Non-pigmented ciliary epithelial cell (primary cell): ENCODE measurements around the gene SSH2.

Experiments used
- DNase-seq: peaks from one replicate; pipeline ENCODE4 v3.0.0-alpha.2; 2010; ENCODE audit warnings: low read depth

SSH2 gene

DNA sequence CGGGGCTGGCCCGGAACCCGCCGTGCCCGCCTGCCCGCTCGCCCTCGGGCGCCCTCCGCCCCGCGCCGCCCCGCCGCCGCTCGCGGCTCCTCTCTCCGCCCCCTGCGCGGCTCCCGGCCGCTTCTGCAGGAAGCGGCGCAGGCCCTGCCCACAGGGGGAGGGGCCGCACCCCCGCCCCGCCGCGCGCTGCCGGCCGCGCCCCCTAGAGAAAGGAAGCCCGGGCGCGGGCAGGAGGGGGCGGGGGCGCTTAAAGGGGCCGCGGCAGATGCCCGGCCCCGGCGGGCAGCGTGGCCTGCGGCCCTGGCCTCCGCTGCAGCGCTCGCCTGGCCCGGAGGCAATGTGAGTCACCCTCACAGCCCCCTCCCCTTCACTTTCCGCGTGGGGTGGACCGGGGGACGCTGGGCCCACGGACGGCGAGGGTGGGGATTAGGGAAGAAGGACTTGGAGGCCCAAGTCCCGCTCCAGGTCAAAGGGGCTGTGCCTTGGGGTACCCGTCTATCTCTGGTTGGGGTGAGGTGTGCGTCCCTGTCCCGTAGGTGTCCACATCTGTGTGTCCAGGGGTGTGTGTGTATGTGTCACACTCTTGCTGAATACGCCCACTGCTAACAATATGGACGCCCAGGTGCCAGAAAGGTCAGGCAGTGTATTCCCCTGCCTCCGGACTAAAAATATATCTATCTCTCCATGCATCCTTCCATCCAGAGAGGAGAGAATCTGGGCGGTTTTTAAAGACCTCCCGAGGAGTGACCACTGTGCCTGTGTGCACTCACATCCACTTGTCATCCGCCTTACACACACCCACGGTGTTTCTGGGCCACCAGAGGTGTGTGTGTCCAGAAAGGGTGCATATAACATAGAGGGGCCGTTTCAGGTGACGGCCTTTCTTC is 340.3 kb downstream of the SSH2 start, which contains the start of gene GIT1:
TSS of gene GIT1 (minus strand) at position 125 of the 887 bp plus-strand sequence. CDS start 270 bp downstream, outside the sequence.
- DNase-seq, result no peak

DNA sequence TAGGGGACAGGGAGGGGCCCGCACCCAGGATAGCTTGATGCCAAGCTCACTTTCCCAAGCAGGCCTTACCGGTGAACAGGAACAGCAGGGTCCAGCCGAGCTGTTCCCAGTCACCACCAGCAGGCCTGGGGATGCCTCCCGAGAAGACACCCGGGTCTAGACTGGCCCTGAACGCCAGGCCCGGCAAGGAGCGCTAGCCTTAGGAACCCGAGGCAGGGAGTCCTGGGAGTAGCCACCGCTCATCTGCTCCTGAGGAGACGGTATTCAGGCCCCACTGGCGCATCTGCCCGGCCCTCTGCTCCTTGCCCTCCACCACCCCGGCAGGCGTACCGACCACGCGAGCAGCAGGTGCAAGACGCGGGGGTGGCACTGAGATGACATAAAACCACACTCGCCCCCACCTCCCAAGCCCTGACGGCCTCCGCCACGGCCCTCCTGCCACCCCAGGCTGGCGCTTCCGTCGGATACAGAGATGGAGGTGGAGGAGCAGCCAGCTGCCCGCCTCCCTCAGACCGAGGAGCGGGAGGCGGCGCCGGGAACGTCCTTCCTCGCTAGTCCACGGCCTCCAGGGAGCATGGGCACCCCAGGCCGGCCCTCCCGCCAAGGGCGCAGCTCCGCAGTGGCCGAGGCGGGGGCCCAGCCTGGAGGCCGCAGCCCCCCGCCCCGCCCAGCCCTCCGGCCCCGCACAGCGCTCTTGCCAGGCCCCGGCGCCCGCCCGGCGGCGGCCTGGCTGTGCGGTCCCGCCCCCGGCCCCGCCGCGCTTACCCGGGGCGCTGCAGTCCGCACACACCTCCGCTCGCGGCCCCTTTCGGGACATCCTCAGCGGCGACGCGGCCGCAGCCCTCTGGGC is 341.2 kb downstream of the SSH2 start:
- no peak for DNase-seq

DNA sequence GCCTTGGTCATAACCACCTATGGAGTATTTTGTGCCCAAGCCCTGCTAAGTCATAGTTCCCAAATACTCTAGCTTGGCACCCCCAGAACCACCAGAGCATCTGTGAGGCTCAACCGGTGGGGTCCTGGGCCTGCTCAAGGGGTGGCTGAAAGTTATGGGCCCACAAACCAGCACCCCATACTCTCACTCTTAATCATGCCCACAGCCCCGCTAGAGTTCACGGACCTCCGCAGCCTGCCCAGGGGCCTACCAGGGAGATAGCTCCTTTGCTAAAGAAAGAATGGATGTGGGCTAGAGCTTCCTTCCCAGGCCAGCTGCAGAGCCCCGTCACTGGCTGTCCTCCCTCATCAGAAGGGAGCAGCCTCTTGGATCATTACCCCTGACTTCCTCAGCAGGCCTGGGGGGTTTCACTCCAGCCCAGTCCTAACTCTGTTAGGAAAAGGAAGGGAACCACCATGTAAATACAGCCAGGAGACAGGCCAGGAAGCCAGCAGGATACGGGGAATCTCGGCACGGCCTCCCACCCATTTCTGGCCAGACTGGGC is 341.9 kb downstream of the SSH2 start:
- no peak for DNase-seq

DNA sequence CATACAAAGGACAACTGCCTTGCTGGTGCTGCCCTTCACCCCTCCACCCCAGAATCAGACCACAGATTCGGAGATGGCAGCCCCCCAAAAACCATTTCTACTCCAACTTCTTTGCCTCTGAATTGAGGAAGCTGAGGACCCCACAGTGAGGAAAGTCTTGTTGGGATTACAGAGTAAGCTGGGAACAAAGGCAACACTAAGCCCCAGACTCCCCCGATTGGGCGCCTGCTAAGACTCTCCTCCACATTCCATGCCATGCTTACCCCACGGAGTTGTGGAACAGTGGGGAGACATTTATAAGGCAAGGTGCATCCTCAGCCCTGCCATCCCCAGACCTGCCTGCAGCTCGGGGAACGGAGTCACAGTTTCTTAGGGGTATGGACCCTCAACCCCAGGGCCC is 342.4 kb downstream of the SSH2 start:
- no peak for DNase-seq

DNA sequence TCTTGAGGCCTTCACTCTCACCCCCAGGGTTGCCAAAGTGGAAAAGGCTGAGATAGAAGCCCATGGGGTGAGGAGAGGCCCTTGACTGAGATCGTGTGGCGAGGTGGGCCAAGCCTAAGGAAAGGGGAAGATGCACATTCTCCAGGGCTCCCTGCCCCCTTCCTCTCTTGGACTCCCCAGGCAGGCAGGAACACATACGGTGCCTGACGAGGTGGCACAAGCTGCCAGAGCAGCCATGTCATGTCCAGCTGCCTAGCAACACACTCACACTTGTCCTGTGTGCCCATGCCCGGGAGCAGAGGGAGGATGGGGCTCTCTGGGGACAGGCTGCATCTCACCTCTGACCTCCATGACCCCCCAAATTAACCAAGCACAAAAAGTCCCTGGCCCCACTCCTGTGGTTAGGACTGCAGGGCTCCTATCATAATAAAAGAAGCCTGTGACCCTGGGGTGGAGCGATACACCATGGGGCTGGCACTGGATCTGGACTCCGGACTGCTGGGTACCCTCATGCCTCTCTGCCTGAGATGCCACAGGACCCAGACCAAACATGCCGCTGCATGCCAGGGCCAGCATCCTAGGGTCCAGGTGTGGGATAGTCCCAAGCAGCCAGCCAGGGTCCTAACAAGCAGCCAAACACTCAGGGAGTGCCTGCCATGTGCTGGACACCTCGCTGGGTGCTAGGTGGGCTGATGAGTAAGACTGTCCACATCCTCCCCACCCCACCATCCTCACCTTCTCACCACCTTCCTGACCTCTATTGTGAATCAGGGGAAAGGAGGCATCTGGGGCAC is 343.2 kb downstream of the SSH2 start:
- no peak for DNase-seq

DNA sequence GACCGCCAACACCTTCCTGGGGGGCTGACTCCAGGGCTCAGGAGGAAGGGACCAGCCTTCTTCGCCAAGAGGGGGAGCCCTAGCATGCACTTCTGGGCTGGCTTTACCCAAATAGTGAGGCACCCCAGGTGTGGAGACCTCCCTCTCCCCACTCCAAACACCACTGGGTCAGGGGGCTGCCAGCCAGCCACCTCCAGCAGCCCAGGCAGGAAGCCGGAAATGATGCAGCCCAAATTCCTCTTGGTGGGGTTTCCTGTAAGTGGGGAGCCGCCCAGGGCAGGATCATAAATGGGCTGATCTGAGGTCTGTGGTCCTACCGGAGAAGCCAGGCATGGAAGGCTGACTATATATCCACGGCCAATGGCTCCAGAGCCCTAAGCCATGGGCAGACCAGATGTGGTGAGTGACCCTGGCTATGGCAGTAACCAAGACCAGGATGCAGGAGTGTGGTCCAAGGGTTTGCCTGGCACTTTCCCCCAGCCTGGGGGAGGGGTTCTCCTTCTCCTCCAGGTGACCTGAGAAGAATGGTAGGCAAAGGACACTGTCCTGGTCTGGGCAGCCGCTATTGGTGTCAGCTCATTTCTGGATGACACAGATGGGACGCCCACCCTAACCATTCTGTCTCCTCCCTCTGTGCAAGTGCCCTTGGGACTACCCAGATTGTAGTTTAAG is 344.8 kb downstream of the SSH2 start:
- DNase-seq, result no peak

DNA sequence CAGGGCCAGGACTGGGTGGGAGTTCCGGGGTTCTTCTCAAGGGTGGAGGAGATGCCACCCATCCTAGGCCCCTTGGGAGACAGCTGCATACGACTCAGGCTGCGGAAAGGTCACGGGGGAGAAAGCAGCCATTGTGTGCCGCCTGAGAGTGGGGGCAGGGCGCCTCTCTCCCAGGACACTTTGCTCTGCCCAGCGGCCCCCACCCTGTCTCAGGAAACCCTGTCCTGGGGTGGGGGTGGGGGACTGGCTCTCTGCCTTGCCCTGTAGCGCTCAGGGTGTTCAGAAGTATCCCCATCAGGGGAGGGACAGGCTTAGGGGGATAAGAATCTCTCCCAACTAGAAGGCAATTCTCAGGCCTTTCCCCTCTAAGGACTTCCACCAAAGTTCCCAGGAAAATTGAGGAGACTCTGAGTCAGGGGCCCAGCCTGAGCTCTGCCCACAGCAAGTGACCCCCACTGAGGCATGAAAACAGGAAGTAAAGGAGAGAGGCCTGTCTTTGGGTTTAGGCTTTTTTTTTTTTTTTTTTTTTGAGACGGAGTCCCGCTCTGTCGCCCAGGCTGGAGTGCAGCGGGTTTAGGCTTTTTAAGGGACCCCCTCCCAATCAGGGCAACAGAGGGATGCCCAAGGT is 345.5 kb downstream of the SSH2 start:
- no peak for DNase-seq

DNA sequence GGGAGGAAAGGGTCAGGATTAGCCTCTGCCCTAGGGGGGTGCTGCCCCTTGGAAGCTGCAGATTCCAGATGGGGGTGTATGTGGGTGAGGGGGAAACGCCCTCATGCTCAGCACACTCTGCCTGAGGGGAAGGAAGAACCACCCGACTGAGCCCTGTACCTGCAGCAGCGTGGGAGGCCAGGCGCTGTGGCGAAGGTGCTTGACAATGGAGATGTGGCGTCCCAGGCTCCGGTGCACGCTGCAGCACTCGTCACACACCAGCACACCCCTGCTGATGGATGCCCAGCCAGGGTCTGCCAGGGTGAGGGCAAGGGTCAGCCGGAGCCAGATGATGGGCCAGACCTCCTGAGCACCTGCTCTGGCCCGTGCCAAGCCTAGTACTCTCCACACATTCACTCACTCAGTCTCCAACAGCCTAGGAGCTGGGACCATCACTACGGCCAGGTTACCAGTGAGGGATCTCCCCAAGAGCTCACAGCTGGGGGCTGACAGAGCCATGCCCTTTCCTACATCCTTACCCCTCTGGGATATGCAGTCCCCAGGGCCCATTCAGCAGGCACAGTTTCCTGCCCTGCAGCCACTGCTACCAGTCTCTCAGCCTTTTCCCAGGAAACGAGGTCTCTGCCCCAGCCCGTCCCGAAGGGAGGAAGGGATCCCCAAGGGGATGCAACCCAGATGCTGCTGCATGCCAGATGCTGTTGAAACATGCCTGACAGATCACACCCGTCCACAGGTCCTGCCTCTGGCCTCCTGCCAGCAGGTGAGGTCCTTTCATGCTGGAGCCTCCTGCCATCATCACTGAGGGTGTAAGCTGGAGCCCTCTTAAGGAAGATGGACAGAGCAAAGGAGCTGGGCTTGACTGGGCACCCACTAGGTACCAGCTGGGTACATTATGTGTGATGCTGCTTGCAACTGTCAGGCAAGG is 346.4 kb downstream of the SSH2 start:
- no peak for DNase-seq

DNA sequence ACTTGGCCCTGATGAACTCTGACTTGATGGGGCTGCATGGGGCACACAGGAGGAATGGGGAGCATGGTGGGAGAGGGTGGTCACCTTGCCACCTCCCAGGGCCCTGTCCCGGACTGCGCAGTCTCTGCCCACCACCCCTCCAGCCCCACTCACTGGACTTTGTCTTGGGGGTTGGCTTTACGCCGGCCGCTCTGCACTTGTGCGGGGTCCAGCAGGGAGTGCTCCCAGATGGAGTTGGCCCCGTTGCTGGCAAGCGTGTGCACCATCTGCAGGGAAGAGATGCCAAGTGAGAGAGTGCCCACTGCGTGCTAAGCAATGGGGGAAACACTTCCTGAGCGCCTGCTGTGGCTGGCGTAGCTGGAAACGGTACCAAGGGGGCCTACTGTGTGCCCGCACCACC is 347.3 kb downstream of the SSH2 start:
- DNase-seq, result no peak

DNA sequence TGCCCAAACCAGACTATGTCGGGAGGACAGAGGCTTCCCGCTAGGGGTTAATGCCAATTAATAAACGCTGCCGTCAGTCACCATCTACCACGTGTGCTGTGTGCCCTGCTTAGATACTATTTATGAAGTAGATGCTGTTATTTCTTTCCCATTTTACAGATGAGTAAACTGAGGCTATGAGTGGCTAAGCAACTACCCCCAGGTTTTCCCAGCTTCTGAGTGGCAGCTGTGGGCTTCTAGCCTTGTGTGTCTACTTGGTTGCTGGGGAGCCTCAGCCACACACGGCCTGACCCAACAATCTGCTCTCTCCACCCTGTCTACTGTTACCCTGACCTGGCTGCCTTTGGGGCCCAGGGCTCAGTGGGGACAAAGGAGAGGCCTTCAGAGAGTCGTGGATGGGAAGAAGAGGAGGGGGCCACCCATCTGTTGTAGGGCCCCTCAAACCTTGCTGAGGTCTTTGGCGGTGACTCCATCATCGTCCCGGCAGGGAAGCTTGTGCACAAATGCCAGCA is 347.7 kb downstream of the SSH2 start:
- no peak for DNase-seq

DNA sequence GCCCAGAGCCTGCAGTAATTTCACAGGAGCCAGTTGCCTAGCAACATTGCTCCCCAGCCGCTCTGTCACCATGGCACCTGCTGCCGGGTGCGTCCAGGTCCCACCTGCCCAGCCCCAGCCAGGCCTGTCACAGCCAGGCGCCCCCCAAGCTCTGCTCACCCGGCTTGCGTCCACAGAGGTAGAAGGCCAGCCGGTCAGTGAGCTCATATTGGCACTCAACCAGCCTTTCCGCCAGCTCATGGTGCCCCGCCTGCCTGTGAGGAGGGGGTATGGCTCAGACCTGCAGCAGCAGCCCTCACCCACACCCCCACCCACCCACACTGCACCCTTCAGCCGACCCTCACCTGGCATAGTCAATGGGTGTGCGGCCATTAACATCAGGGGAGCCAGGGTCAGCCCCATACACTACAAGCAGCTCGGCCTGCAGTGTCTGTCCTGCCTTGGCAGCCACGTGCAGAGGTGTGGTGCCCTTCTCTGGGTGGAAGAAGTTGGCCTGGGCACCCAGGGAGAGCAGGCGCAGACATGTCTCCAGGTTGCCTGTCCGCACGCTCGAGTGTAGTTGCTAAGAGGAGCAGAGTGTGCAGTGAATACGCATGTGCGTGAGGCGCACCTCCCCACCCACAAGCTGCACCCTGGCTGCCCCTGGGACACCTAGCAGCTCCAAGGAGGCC is 348.3 kb downstream of the SSH2 start:
- no peak for DNase-seq

DNA sequence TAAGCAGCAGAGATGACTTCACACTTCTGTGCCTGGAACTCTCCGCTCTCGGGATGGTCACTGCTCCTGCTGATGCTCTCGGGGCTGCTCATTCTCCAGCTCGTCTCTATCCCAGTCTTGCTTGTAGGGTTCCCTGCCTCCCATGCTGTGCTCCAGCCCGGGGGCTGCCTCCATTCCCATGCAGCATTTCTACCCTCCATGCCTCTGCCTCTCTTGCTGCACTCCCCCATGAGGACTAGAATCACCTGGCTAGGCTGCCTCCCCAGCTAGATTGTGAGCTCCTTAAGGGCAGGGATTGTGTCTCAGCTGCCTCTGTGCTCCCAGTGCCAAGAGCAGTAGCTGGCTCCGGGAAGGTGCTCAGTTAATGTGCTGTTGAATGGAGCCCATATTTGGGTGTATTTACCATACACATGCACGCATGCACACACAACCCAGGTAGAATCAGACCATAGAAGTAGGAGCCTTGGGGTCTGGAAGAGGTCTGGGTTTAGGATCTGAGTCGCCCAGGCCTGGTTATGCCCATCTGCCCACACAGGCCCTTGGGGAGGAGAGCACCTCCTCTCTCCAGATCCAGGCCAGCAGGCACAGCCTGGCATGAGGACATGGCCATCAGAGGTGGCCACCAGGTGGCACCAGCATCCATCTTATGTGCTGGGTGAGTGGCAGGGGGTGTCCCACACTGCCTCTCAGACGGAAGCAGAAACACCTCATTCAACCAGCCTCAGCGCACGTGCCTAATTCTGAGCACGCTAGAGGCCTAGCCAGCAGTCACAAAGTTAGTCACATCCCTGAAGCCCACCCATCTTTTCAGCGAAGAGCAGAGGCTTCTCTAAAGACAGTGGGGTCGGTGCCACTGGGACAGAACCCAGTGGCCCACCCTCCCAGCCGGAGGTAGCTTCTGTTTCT is 349.9 kb downstream of the SSH2 start:
- DNase-seq, result no peak

DNA sequence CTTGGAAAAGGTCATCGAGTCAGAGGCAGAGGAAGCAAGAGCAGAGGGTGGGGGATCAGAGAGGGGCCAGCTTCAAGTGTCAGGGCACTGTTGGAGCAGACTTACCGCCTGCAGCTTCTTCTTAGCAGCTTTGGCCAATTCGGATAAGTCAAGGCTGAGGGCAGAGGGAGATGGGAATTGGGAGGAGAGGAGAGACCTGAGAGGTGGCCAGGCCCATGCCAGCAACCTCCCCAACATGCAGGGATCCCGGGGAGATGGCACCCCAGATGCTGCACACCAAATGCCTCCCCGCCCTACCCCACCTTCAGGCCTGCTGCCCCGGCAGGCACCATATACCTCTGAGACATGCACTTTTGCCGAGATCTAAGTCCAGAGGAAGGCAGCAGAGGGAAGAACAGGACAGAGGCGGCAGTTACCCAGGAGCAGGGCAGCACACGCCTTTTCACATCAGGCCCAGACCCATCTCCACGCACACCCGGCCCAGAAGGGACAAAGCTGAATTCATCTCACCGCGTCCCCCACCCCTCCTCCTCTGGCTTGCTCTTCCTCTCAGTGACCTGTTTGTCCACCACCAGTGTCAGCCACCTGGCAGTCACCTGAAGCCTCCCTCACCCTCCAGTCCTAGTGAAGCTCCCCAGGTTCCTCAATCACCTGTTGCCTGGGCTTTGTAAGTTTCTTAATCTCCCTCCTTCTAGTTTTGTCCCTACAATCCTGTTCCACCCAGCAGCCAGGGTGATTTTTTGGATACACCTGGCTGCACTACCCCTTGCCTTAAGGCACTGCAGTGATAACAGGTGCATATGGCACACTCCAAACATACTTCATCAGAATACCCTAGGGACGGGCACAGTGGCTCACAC is 351.2 kb downstream of the SSH2 start:
- no peak for DNase-seq

DNA sequence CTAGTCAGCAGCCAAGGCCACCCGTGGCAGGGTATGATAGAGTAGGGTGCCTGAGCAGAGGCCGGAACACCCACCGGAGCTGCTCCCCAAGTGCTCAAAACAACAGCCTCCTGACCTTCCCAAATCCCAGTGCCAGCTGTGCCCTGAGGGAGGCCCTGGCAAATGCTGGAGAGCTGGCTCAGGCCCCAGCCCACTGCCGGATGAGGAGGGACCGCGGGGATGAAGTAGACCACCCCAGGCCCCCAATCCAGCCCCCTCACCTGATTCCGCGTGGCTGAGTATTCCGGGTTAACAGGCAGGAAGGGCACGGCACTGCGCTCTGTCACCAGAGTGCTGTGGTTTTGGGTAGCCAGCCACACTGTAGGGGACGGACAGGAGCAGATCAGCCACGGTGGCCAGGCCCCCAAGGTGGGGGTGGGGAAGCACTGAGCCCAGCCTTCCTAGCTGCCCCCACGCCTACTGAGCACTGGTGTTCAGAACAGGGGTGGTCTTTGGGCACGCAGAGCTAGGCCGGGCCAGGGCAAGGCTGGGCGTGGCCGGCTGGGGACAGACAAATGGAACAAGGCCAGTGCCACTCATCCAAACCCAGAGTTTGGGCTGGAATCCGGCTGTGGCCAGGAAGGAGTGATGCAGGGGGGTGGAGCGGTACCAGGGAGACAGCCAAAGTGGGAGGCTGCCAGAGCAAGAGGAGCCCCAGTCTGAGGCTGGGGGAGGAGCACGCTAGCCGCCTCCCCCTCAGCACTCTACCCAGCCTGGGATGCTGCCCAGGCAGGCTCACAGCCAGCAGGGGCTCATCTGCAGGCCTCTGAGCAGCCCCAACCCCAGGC is 352.4 kb downstream of the SSH2 start:
- DNase-seq, result no peak

DNA sequence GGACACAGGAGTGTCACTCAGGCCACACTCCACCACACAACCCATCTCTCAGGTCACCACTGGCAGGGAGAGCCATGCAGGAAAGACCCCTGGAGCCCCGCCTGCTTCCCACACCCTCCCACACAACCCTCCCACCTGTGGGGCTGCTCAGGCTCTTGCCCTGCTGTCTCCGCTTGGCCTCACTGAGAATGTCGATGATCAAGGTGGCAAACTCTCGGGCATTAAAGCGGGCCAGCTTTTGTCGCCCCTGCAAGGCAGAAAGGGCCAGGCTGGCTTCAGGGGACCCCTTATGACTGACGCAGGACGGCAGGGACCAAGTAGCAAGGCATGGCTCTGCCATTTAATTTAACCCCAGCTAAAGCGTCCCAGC is 353.0 kb downstream of the SSH2 start:
- DNase-seq, result no peak
